GM11168 (cell line): Measurements from ENCODE around the gene SLC25A21.
"Not testable (repeated sequence)": the region's sequence is repeated elsewhere in the genome, so short reads cannot be mapped to it uniquely, and the experiment has no call there.

Experiments used
- in situ Hi-C: fragments of 300-500 bp; cut with MboI; formaldehyde crosslinking; loops from one replicate; pipeline ENCODE4 v1.12.0; 2022; ENCODE audit warnings: low sequenced_read_pairs; ENCODE audit not compliant: unreplicated experiment

SLC25A21 gene

DNA sequence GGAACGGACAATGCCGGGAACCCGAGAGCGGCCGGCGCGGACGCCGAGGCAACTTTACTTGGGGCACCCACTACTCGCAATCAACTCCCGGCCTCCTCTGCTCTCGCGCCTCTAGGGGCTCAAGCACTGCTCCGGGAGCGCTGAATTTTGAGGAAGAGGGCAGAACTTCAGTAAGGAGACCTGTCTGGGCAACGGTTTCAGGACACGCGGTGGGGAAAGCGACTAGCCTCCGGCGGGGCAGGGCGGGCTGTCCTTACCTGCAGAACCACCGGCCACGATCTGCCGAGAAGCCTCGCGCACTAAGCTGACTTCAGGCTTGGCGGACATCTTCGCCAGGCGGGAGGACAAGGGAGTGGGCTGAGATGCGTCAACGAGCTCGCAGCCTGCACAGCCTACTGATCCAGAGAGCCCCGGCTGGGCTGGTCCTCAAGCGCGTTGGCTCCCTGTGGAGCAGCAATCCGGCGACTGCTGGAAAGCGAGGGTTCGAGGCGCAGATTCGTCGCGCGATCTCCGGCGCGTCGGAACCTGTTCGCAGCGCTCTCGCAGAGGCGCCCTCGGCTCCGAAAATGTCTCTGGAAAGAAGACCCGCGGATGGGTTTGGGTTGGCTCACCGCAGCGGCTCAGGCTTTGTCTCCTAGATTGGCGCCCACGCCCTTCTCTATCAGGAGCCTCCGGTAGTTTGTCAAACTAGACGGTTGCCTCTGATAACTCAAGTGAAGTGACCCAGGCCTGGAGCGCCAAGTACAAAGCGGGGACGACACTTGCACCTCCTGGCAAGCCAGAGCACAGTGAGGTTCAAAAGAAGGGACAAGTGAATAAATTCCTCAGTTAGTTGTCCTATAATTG, at the start of gene SLC25A21:
Gene SLC25A21 (minus strand): TSS at position 583 of the 846 bp plus-strand sequence.
- in situ Hi-C loops: no loop called here

- in situ Hi-C loops: no loop called here
Measured at GRCh38 chr14:37221073-37221472, 48.7 kb upstream of the SLC25A21 start.

DNA sequence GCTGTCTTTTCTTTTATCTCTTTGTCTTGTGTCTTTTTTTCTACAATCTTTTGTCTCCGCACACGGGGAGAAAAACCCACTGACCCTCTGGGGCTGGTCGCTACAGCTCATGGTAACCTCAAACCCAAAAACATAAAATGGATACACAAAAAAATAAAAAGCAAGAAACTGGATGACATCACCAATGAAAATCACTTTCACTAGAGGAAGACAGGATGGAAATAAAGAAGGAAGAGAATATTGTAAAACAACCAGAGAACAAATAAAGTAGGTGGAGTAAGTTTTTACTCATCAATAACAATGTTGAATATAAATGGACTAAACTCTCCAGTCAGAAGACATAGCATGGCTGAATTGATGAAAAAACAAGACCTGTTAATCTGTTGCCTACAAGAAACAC, 42.9 kb upstream of the SLC25A21 start:
- in situ Hi-C loops: no loop called here

GRCh38 chr14:37213016-37213415, 40.6 kb upstream of the SLC25A21 start:
- in situ Hi-C loops: no loop called here

GRCh38 chr14:37210448-37210847, 38.0 kb upstream of the SLC25A21 start:
- in situ Hi-C loops: no loop called here

GRCh38 chr14:37209617-37210016, 37.2 kb upstream of the SLC25A21 start:
- in situ Hi-C loops: not testable (repeated sequence)

- in situ Hi-C loops: not testable (repeated sequence)
Measured at GRCh38 chr14:37205623-37206605, 33.5 kb upstream of the SLC25A21 start.

DNA sequence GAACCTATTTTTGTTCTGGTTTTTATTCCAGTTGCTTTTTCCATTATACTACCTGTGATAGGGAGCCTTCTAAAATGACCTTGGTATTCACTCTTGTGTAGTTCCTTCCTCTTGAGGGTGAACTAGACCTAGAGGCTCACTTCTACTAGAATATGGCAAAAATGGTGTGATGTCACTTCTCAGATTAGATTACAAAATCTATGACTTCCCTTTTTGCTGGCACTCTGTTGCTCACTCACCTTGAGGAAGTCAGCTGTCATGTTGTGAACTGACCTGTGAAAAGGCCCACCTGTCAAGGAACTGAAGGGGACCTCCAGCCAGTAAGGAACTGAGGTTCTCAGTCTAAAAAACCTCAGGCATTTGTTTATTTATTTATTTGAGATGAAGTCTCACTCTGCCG, 31.0 kb upstream of the SLC25A21 start:
- in situ Hi-C loops: no loop called here

DNA sequence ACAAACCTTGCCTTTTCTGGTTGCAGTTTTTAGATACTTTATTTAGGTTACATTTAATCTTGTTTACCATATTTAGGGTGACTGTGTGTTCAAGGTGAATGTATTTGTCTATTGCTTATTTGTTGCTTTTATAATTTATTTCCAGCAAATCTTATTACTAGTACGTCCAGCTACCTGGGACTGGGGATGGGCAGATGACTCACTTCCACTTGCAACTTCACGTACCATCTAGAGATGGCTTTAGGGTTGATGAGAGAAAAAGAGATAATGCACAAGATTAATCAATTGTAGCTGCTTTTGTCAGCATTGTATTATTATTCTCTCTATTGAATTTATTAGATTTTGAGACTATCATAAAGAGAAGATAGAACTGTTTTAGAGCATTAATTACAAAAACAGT, 30.4 kb upstream of the SLC25A21 start:
- in situ Hi-C loops: no loop called here

- in situ Hi-C loops: no loop called here
Measured at GRCh38 chr14:37202265-37202664, 29.9 kb upstream of the SLC25A21 start.

GRCh38 chr14:37201724-37202123, 29.3 kb upstream of the SLC25A21 start:
- in situ Hi-C loops: no loop called here

DNA sequence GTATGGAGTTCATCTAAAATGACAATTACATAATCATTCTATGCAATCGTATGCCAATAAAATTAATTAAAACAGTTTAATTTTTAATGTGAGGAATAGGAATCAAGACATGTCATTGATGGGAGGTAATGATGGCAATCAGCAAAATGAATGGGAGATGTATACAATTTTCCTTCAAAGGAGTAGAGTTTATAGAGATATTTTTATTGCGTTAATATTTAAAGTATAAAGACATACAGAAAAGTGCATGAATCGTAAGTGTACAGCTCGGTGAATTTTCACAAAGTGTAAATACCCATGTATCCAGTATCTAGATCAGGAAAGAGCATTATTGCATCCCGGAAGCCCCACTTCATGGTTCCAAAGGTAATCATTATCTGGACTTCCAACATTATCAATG, 26.5 kb upstream of the SLC25A21 start:
- in situ Hi-C loops: no loop called here

GRCh38 chr14:37198273-37198598, 25.8 kb upstream of the SLC25A21 start:
- in situ Hi-C loops: no loop called here

GRCh38 chr14:37197421-37198272, 25.2 kb upstream of the SLC25A21 start, which contains the start of gene MIPOL1:
Gene MIPOL1, plus strand, starts transcription at chr14:37197937. Its CDS starts 49,952 bp downstream, at chr14:37247889.
- in situ Hi-C loops: no loop called here

GRCh38 chr14:37196604-37197420, 24.4 kb upstream of the SLC25A21 start:
- in situ Hi-C loops: no loop called here

- in situ Hi-C loops: no loop called here
Measured at GRCh38 chr14:37195327-37195726, 22.9 kb upstream of the SLC25A21 start.

- in situ Hi-C loops: no loop called here
Measured at GRCh38 chr14:37194698-37195097, 22.3 kb upstream of the SLC25A21 start.

- in situ Hi-C loops: not testable (repeated sequence)
Measured at GRCh38 chr14:37189733-37190132, 17.3 kb upstream of the SLC25A21 start.

GRCh38 chr14:37187840-37188577, 15.6 kb upstream of the SLC25A21 start:
- in situ Hi-C loops: not testable (repeated sequence)
